Measurements from ENCODE around the gene GON7.
"Not testable (repeated sequence)": the region's sequence is repeated elsewhere in the genome, so short reads cannot be mapped to it uniquely, and the experiment has no call there.

Gene GON7

GRCh38 chr14:93206793-93207467 is at the start of gene GON7, which contains the start of gene UBR7:
TSS of gene GON7 (minus strand) at chr14:93207065. CDS start at chr14:93207037, 28 bp downstream.
TSS of gene UBR7 (plus strand) at chr14:93207256. CDS start at chr14:93207292, 36 bp downstream.
- DNase-seq = peak; percentile 98

GRCh38 chr14:93249128-93249831 is 42.4 kb upstream of the GON7 start:
- DNase-seq = no peak

GRCh38 chr14:93246534-93246933 is 39.7 kb upstream of the GON7 start:
- DNase-seq = no peak

- DNase-seq = no peak
Observed at GRCh38 chr14:93245764-93246420, 39.0 kb upstream of the GON7 start.

- DNase-seq = no peak
Observed at GRCh38 chr14:93240678-93241000, 33.8 kb upstream of the GON7 start.

GRCh38 chr14:93239869-93240677 is 33.2 kb upstream of the GON7 start:
- no peak for DNase-seq

- DNase-seq = no peak
Observed at GRCh38 chr14:93234798-93235197, 27.9 kb upstream of the GON7 start.

- DNase-seq = not testable (repeated sequence)
Observed at GRCh38 chr14:93233078-93233477, 26.2 kb upstream of the GON7 start.

- DNase-seq = no peak
Observed at GRCh38 chr14:93232159-93232558, 25.3 kb upstream of the GON7 start.

GRCh38 chr14:93231129-93231979 is 24.5 kb upstream of the GON7 start:
- DNase-seq = no peak

GRCh38 chr14:93230539-93230938 is 23.7 kb upstream of the GON7 start:
- DNase-seq = no peak

- DNase-seq = no peak
Observed at GRCh38 chr14:93228550-93228949, 21.7 kb upstream of the GON7 start.

- DNase-seq = no peak
Observed at GRCh38 chr14:93223565-93223964, 16.7 kb upstream of the GON7 start.

- DNase-seq = no peak
Observed at GRCh38 chr14:93220509-93220908, 13.6 kb upstream of the GON7 start.

- peak; percentile 48 for DNase-seq
Observed at GRCh38 chr14:93219103-93219726, 12.3 kb upstream of the GON7 start.

- no peak for DNase-seq
Observed at GRCh38 chr14:93214598-93214997, 7.7 kb upstream of the GON7 start.

GRCh38 chr14:93212432-93212831 is 5.6 kb upstream of the GON7 start:
- DNase-seq = no peak

- DNase-seq = peak; percentile 80
Observed at GRCh38 chr14:93207468-93208308, 823 bp upstream of the GON7 start.

GRCh38 chr14:93201155-93201704 is 5.6 kb downstream of the GON7 start:
- DNase-seq = no peak

GRCh38 chr14:93200553-93200952 is 6.3 kb downstream of the GON7 start:
- DNase-seq = no peak

Measured in femur (tissue), 1 donor.